Measurements from ENCODE around the gene KRTAP29-1. TPM values are rescaled to one million over a fixed set of nuclear protein-coding genes. Genes with fewer than 3 reads are reported as not detected.

Gene KRTAP29-1
- total RNA-seq, result not detected in 2 replicates

DNA sequence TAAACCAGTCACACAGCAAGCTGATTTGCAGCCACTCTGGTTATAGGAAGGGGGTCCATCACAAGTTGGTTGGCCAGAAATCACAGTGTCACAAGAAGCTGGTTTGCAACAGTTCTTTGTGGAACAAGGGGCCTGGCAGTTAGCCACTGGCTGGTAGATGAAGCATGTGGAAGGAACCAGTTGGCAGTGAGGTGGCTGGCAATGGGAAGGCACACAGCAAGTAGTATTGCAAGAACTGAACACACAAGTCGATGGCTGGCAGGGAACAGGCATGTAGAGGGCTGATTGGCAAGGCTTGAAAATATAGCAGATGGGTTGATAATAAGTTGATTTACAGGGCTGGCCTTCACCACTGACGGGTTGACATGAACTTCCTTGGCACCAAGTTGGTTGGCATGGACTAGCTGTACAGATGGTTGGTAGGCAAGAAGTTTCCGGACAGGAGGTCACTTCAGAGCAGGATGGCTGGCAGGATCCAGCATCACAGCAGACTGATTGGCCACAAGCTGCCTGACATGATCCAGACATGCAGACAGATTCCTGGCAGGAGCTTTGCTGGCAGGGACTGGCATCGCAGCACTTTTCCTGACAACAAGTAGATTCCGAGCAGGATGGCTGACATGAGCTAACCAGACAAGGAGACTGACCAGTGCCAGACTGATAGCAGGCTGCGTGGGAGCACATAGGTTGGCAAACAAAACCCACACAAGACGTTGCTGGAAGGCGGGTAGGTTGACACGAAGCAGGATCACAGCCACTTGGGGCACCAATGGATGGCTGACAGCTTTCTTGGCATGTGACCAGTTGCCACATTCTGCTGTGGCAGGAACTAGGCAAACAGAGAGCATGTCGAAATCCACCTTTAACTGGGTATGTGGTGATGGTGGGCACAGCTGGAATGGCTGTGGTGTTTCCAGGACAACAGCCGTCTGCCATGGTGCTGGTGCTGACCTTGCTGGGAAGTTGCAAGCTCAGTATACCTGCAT, at the start of gene KRTAP29-1:
Gene KRTAP29-1, minus strand, starts transcription at position 936 of the 986 bp plus-strand sequence. Its CDS starts 0 bp downstream, at position 936.

GRCh38 chr17:41350381-41350878, 47.8 kb upstream of the KRTAP29-1 start, which contains the start of gene KRT33A:
KRT33A (minus strand) TSS chr17:41350828; CDS start chr17:41350767, 61 bp downstream.

GRCh38 chr17:41315204-41315794, 12.6 kb upstream of the KRTAP29-1 start, which contains the start of gene KRTAP17-1:
KRTAP17-1 (minus strand) TSS chr17:41315710; CDS start chr17:41315650, 60 bp downstream.

GRCh38 chr17:41308918-41309359, 6.3 kb upstream of the KRTAP29-1 start, which contains the start of gene KRTAP16-1:
KRTAP16-1 (minus strand) TSS chr17:41309309; CDS start chr17:41309253, 56 bp downstream.

GRCh38 chr17:41275648-41276190, 26.9 kb downstream of the KRTAP29-1 start, which contains the start of gene KRTAP9-7:
KRTAP9-7 (plus strand) TSS chr17:41275698; CDS start chr17:41275698, 0 bp downstream.

DNA sequence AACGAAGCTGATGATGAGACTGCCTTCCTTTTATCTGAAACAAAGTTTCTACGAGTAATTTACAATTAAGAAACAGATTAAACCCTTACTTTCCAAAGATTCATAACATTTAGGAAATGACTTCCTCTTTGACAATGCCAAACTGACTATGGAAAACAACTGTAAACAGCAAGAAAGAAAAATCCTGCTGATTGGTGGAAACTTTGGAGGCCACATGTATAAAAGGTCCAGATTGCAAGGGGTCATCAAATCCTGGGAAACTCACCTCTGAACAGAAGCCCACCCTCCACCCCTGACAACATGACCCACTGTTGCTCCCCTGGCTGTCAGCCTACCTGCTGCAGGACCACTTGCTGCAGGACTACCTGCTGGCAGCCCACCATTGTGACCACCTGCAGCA, 37.6 kb downstream of the KRTAP29-1 start, which contains the start of gene KRTAP9-6:
Gene KRTAP9-6, plus strand, starts transcription at position 301 of the 400 bp plus-strand sequence. Its CDS starts 0 bp downstream, at position 301.

DNA sequence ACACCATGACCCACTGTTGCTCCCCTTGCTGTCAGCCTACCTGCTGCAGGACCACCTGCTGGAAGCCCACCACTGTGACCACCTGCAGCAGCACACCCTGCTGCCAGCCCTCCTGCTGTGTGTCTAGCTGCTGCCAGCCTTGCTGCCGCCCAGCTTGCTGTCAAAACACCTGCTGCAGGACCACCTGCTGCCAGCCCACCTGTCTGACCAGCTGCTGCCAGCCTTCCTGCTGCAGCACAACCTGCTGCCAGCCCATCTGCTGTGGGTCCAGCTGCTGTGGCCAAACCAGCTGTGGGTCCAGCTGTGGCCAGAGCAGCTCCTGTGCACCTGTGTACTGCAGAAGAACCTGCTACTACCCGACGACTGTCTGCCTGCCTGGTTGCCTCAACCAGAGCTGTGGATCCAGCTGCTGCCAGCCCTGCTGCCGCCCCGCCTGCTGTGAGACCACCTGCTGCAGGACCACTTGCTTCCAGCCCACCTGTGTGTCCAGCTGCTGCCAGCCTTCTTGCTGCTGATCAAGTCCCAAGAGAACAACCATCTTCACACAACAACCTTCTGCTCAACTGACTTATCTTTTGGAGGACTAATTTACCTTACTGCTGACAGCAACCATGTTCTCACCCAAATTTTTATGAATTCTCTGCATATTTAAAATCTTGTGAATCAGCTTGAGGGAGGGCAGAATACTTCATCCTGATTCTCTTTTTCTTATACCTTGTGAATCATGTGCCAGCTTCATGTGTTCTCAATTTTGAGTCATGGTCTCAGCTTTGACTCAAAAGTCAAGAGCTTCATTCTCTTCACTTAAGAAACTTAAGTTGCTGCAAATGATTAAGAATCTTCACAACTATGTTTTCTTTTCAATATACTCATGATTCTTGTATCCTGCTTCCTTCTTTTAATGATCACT, 47.0 kb downstream of the KRTAP29-1 start, which contains the start of gene KRTAP9-9:
Gene KRTAP9-9, plus strand, starts transcription at position 4 of the 910 bp plus-strand sequence.

Other genes starting within 250 kb of the KRTAP29-1 start
- not detected in 2 replicates for gene KRTAP2-2, start 247.6 kb downstream of the KRTAP29-1 start, total RNA-seq
- gene KRTAP2-3, start 242.7 kb downstream of the KRTAP29-1 start, total RNA-seq, result not detected in 2 replicates
- not detected in 2 replicates for gene KRTAP2-4, start 237.0 kb downstream of the KRTAP29-1 start, total RNA-seq
- not detected in 2 replicates for gene KRTAP4-7, start 218.7 kb downstream of the KRTAP29-1 start, total RNA-seq
- gene KRTAP4-8, start 204.7 kb downstream of the KRTAP29-1 start, total RNA-seq, result not detected in 2 replicates
- not detected in 2 replicates for gene KRTAP4-16, start 200.6 kb downstream of the KRTAP29-1 start, total RNA-seq
- gene KRTAP4-9, start 197.5 kb downstream of the KRTAP29-1 start, total RNA-seq, result not detected in 2 replicates
- not detected in 2 replicates for gene KRTAP4-11, start 184.5 kb downstream of the KRTAP29-1 start, total RNA-seq
- not detected in 2 replicates for gene KRTAP4-12, start 178.7 kb downstream of the KRTAP29-1 start, total RNA-seq
- not detected in 2 replicates for gene KRTAP4-6, start 162.3 kb downstream of the KRTAP29-1 start, total RNA-seq
- gene KRTAP4-5, start 153.0 kb downstream of the KRTAP29-1 start, total RNA-seq, result not detected in 2 replicates
- gene KRTAP4-4, start 142.1 kb downstream of the KRTAP29-1 start, total RNA-seq, result not detected in 2 replicates
- gene KRTAP4-3, start 134.6 kb downstream of the KRTAP29-1 start, total RNA-seq, result not detected in 2 replicates
- not detected in 2 replicates for gene KRTAP4-2, start 124.6 kb downstream of the KRTAP29-1 start, total RNA-seq
- not detected in 2 replicates for gene KRTAP4-1, start 117.9 kb downstream of the KRTAP29-1 start, total RNA-seq
- not detected in 2 replicates for gene KRTAP9-1, start 113.0 kb downstream of the KRTAP29-1 start, total RNA-seq
- not detected in 2 replicates for gene KRTAP9-2, start 76.2 kb downstream of the KRTAP29-1 start, total RNA-seq
- gene KRTAP9-3, start 70.4 kb downstream of the KRTAP29-1 start, total RNA-seq, result not detected in 2 replicates
- not detected in 2 replicates for gene KRTAP9-8, start 64.9 kb downstream of the KRTAP29-1 start, total RNA-seq
- not detected in 2 replicates for gene KRTAP9-4, start 53.2 kb downstream of the KRTAP29-1 start, total RNA-seq
- not detected in 2 replicates for gene KRTAP9-9, start 47.5 kb downstream of the KRTAP29-1 start, total RNA-seq
- not detected in 2 replicates for gene KRTAP9-6, start 37.5 kb downstream of the KRTAP29-1 start, total RNA-seq
- not detected in 2 replicates for gene KRTAP9-7, start 27.2 kb downstream of the KRTAP29-1 start, total RNA-seq
- gene KRTAP16-1, start 6.5 kb upstream of the KRTAP29-1 start, total RNA-seq, result not detected in 2 replicates
- gene KRTAP17-1, start 12.9 kb upstream of the KRTAP29-1 start, total RNA-seq, result not detected in 2 replicates
- not detected in 2 replicates for gene KRT33A, start 48.0 kb upstream of the KRTAP29-1 start, total RNA-seq
- not detected in 2 replicates for gene KRT33B, start 67.0 kb upstream of the KRTAP29-1 start, total RNA-seq
- not detected in 2 replicates for gene KRT34, start 79.5 kb upstream of the KRTAP29-1 start, total RNA-seq
- not detected in 2 replicates for gene KRT31, start 94.8 kb upstream of the KRTAP29-1 start, total RNA-seq
- not detected in 2 replicates for gene KRT37, start 121.7 kb upstream of the KRTAP29-1 start, total RNA-seq
- gene KRT38, start 138.1 kb upstream of the KRTAP29-1 start, total RNA-seq, result not detected in 2 replicates
- gene KRT32, start 164.5 kb upstream of the KRTAP29-1 start, total RNA-seq, result not detected in 2 replicates
- gene KRT35, start 178.3 kb upstream of the KRTAP29-1 start, total RNA-seq, result 0.09 TPM in 1 of 2 replicates, not detected in the other
- gene KRT36, start 187.1 kb upstream of the KRTAP29-1 start, total RNA-seq, result under 0.01 TPM in 1 of 2 replicates, not detected in the other
- gene KRT13, start 202.8 kb upstream of the KRTAP29-1 start, total RNA-seq, result not detected in 2 replicates
- 0.56 and 1.8 TPM in 2 replicates for gene KRT15, start 216.0 kb upstream of the KRTAP29-1 start, total RNA-seq
- gene KRT19, start 225.5 kb upstream of the KRTAP29-1 start, total RNA-seq, result 144 and 171 TPM in 2 replicates